SU-DHL-6 (cell line): ENCODE data around the gene FBLN5.

Source experiments
- H2AFZ ChIP-seq: fragments of 200-600 bp; sonication (generic); 2 replicates; pipeline ENCODE4 v1.6.1; 2014; ENCODE audit warnings: low read depth, mild to moderate bottlenecking, moderate library complexity, mixed read lengths, antibody characterized with exemption, low read length; ENCODE audit not compliant: severe bottlenecking
- H3F3A ChIP-seq: fragments of 200-600 bp; shearing (Covaris generic); 2 replicates; pipeline ENCODE4 v1.6.0; 2016; ENCODE audit warnings: antibody characterized with exemption, mild to moderate bottlenecking; ENCODE audit not compliant: insufficient read depth
- H3K27ac ChIP-seq: fragments of 200-600 bp; sonication (generic); 2 replicates; pipeline ENCODE4 v1.5.1; 2016; ENCODE audit warnings: low read depth, mild to moderate bottlenecking, low read length, moderate library complexity, mixed read lengths
- H3K27me3 ChIP-seq: fragments of 200-600 bp; sonication (generic), shearing (Covaris generic); 2 replicates; pipeline ENCODE4 v1.6.0; 2014; ENCODE audit warnings: mild to moderate bottlenecking, low read length
- H3K36me3 ChIP-seq: fragments of 200-600 bp; sonication (generic); 2 replicates; pipeline ENCODE4 v1.6.1; 2014; ENCODE audit warnings: mild to moderate bottlenecking, low read length, mixed read lengths
- H3K4me2 ChIP-seq: fragments of 300-600, 200-600 bp; shearing (Covaris generic), sonication (generic); 2 replicates; pipeline ENCODE4 v1.6.0; 2014; ENCODE audit warnings: low read length, low read depth, mild to moderate bottlenecking; ENCODE audit not compliant: poor library complexity, severe bottlenecking
- H3K4me3 ChIP-seq: fragments of 200-600 bp; sonication (generic); 2 replicates; pipeline ENCODE4 v1.5.1; 2014; ENCODE audit warnings: antibody characterized with exemption, low read length, mild to moderate bottlenecking, mixed read lengths; ENCODE audit not compliant: insufficient read depth, poor library complexity, severe bottlenecking
- H3K79me2 ChIP-seq: fragments of 200-600 bp; sonication (generic); 2 replicates; pipeline ENCODE4 v1.6.1; 2014; ENCODE audit warnings: mild to moderate bottlenecking, low read length, moderate library complexity; ENCODE audit not compliant: insufficient read depth
- H3K9ac ChIP-seq: fragments of 200-600 bp; sonication (generic); 2 replicates; pipeline ENCODE4 v1.7.0; 2014; ENCODE audit warnings: mild to moderate bottlenecking, low read length
- H3K9me2 ChIP-seq: fragments of 200-600 bp; sonication (generic); replicated peaks from 2 replicates; pipeline ENCODE4 v1.6.1; 2014; ENCODE audit warnings: low read length; ENCODE audit not compliant: insufficient read depth
- H3K9me3 ChIP-seq: fragments of 200-600 bp; sonication (generic); 2 replicates; pipeline ENCODE4 v1.6.1; 2014; ENCODE audit warnings: low read length, mixed read lengths; ENCODE audit not compliant: insufficient read depth
- H4K20me1 ChIP-seq: fragments of 200-600 bp; sonication (generic); 2 replicates; pipeline ENCODE4 v1.6.1; 2014; ENCODE audit warnings: low read depth, mild to moderate bottlenecking, antibody characterized with exemption, low read length, moderate library complexity, mixed read lengths
- CTCF ChIP-seq: fragments of 200-600 bp; sonication (generic); IDR thresholded peaks from one replicate; pipeline ENCODE4 v1.5.1; 2017; ENCODE audit warnings: antibody characterized with exemption, mild to moderate bottlenecking, low read length, moderate library complexity; ENCODE audit not compliant: insufficient read depth, poor library complexity, severe bottlenecking
- EZH2phosphoT487 ChIP-seq: fragments of 200-600 bp; sonication (generic), shearing (Covaris generic); conservative IDR thresholded peaks from 2 replicates; pipeline ENCODE4 v1.6.1; 2018; ENCODE audit warnings: mild to moderate bottlenecking, antibody characterized with exemption, low read length, moderate library complexity, mixed read lengths

The FBLN5 gene

GRCh38 chr14:91945751-91946621 lies 1.5 kb downstream of the FBLN5 start:
- H3K4me2 ChIP-seq, result no peak overlapping the region
- no peak overlapping the region for H2AFZ ChIP-seq

GRCh38 chr14:91942946-91943345 lies 4.5 kb downstream of the FBLN5 start:
- H3K9me2 ChIP-seq, result no peaks in the 10 kb centered on the region
- TF ChIP-seq CTCF, result no peak
- TF ChIP-seq EZH2phosphoT487, result no peak
- H3F3A ChIP-seq, result no peaks in the 10 kb centered on the region
- no peaks in the 10 kb centered on the region for H3K79me2 ChIP-seq
- no peaks in the 10 kb centered on the region for H3K27me3 ChIP-seq
- H3K4me2 ChIP-seq, result no peak overlapping the region
- H3K27ac ChIP-seq, result no peak overlapping the region
- no peak overlapping the region for H2AFZ ChIP-seq
- H3K4me3 ChIP-seq, result no peak overlapping the region
- H4K20me1 ChIP-seq, result no peaks in the 10 kb centered on the region
- H3K36me3 ChIP-seq, result no peaks in the 10 kb centered on the region
- no peaks in the 10 kb centered on the region for H3K9me3 ChIP-seq
- H3K9ac ChIP-seq, result no peak overlapping the region

More at GRCh38 chr14:91945751-91946621, 1.5 kb downstream of the FBLN5 start:
- H3K9me2 ChIP-seq, result no peaks in the 10 kb centered on the region
- H3K27ac ChIP-seq, result no peak overlapping the region
- H3K9ac ChIP-seq, result no peak overlapping the region
- no peaks in the 10 kb centered on the region for H3F3A ChIP-seq
- H3K79me2 ChIP-seq, result no peaks in the 10 kb centered on the region
- no peaks in the 10 kb centered on the region for H3K36me3 ChIP-seq
- no peaks in the 10 kb centered on the region for H3K27me3 ChIP-seq
- no peak for TF ChIP-seq CTCF
- no peak for TF ChIP-seq EZH2phosphoT487
- H3K9me3 ChIP-seq, result no peaks in the 10 kb centered on the region
- H3K4me3 ChIP-seq, result no peak overlapping the region
- no peaks in the 10 kb centered on the region for H4K20me1 ChIP-seq

- no peak overlapping the region for H3K4me2 ChIP-seq
- H3K36me3 ChIP-seq, result no peaks in the 10 kb centered on the region
- TF ChIP-seq EZH2phosphoT487 (no peak), CTCF (no peak)
- H3K27me3 ChIP-seq, result no peaks in the 10 kb centered on the region
- H3K79me2 ChIP-seq, result no peaks in the 10 kb centered on the region
- H3F3A ChIP-seq, result no peaks in the 10 kb centered on the region
- H3K9me2 ChIP-seq, result no peaks in the 10 kb centered on the region
- no peak overlapping the region for H3K4me3 ChIP-seq
- H3K9me3 ChIP-seq, result no peaks in the 10 kb centered on the region
- H3K9ac ChIP-seq, result no peak overlapping the region
- H4K20me1 ChIP-seq, result no peaks in the 10 kb centered on the region
- H2AFZ ChIP-seq, result no peak overlapping the region
- no peak overlapping the region for H3K27ac ChIP-seq
Measured at GRCh38 chr14:91942128-91942527, 5.4 kb downstream of the FBLN5 start.
